Measurements from ENCODE around the gene PCDHB11.
"Not testable (repeated sequence)": the region's sequence is repeated elsewhere in the genome, so short reads cannot be mapped to it uniquely, and the experiment has no call there.

- not testable (repeated sequence) for TF ChIP-seq CTCF (IDR thresholded peaks at IDR 0.05); EZH2 (IDR thresholded peaks at IDR 0.05; ENCODE audit: borderline replicate concordance, insufficient read depth, low read depth, low read length, poor library complexity, severe bottlenecking)
Measured at GRCh38 chr5:141201126-141201525, 1.7 kb downstream of the PCDHB11 start.

Data from B cell (primary cell).